Measurements from ENCODE around the gene MYCBP2. TPM values are rescaled to one million over a fixed set of nuclear protein-coding genes. Genes with fewer than 3 reads are reported as not detected.

MYCBP2 gene
- total RNA-seq, 1 donor from 2014 or later, result 75.4 TPM

DNA sequence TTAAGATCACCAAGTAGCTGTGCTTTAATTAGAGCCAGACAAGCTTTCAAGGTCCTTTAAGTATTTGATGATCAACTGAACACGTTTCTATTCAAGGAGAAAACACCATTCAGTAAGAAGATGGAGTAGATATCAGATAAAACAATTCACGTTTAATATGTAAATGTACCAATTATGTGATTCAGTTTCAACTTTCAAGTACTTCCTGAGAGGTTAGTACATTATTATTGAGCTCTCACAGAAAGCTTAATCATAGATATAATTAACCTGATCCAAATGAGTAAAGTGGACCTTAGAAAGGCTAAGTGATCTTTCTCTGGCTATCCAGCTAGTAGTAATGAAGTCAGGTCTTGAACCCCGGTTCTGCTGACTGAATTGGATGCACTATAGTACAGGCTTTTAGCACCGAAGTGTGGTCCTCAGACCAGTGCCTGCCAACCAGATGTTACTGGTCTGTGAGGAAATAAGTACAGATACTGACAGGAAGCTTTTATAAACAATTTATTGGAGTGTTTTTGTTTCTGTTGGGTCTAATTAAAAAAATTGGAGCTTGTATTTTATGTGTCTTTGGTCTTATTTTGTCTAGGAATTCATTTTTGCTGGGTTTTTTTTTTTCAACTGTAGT lies 324.8 kb downstream of the MYCBP2 start:
- TF ChIP-seq, protein P1, sequence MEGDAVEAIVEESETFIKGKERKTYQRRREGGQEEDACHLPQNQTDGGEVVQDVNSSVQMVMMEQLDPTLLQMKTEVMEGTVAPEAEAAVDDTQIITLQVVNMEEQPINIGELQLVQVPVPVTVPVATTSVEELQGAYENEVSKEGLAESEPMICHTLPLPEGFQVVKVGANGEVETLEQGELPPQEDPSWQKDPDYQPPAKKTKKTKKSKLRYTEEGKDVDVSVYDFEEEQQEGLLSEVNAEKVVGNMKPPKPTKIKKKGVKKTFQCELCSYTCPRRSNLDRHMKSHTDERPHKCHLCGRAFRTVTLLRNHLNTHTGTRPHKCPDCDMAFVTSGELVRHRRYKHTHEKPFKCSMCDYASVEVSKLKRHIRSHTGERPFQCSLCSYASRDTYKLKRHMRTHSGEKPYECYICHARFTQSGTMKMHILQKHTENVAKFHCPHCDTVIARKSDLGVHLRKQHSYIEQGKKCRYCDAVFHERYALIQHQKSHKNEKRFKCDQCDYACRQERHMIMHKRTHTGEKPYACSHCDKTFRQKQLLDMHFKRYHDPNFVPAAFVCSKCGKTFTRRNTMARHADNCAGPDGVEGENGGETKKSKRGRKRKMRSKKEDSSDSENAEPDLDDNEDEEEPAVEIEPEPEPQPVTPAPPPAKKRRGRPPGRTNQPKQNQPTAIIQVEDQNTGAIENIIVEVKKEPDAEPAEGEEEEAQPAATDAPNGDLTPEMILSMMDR (conservative IDR thresholded peaks at IDR 0.05), result no peak
- no peak overlapping the region for H3K4me3 Mint-ChIP-seq
- no peak for DNase-seq (ENCODE audit: low read depth, low spot score)
- no peak overlapping the region for H3K27ac Mint-ChIP-seq (ENCODE audit: unreplicated experiment)
- no peaks in the 10 kb centered on the region for H3K9me3 Mint-ChIP-seq
- no peaks in the 10 kb centered on the region for H3K27me3 Mint-ChIP-seq (ENCODE audit: low read depth)
- peaks cover 13% of the 10 kb centered on the region for H3K36me3 Mint-ChIP-seq (ENCODE audit: low read depth)
- no peaks in the 10 kb centered on the region for H3K4me1 Mint-ChIP-seq

DNA sequence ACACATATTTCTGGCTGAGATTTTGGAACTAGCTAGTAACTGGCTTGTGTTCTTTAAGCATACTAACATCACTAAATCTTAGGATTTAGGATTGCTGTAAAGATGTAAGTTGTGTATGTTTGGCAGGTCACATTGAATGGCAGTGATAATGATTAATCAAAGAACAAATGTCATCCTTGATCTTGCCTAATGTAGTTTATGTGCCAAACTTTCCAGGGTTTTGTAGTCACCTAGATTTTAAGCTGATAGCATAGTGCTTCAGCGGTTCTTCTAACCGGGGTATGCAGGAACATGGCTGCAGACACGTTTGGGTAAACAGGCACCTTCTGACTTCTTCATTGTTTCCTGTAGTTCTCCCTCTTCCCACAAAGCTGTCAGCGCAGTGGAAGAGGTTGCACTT lies 325.4 kb downstream of the MYCBP2 start:
- no peak overlapping the region for H3K4me3 Mint-ChIP-seq
- TF ChIP-seq, protein P1 (conservative IDR thresholded peaks at IDR 0.05), result no peak
- H3K27me3 Mint-ChIP-seq (ENCODE audit: low read depth), result no peaks in the 10 kb centered on the region
- H3K4me1 Mint-ChIP-seq, result no peaks in the 10 kb centered on the region
- peaks cover 16% of the 10 kb centered on the region for H3K36me3 Mint-ChIP-seq (ENCODE audit: low read depth)
- H3K27ac Mint-ChIP-seq (ENCODE audit: unreplicated experiment), result no peak overlapping the region
- DNase-seq (ENCODE audit: low read depth, low spot score), result no peak
- no peaks in the 10 kb centered on the region for H3K9me3 Mint-ChIP-seq

DNA sequence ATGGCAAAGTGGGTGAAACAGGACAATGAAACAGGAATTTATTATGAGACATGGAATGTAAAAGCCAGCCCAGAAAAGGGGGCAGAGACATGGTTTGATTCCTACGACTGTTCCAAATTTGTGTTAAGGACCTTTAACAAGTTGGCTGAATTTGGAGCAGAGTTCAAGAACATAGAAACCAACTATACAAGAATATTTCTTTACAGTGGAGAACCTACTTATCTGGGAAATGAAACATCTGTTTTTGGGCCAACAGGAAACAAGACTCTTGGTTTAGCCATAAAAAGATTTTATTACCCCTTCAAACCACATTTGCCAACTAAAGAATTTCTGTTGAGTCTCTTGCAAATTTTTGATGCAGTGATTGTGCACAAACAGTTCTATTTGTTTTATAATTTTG lies 326.4 kb downstream of the MYCBP2 start:
- H3K9me3 Mint-ChIP-seq, result no peaks in the 10 kb centered on the region
- no peak for DNase-seq (ENCODE audit: low read depth, low spot score)
- no peak overlapping the region for H3K4me3 Mint-ChIP-seq
- no peaks in the 10 kb centered on the region for H3K27me3 Mint-ChIP-seq (ENCODE audit: low read depth)
- H3K27ac Mint-ChIP-seq (ENCODE audit: unreplicated experiment), result no peak overlapping the region
- TF ChIP-seq, protein P1 (conservative IDR thresholded peaks at IDR 0.05), result no peak
- no peaks in the 10 kb centered on the region for H3K4me1 Mint-ChIP-seq
- peaks cover 19% of the 10 kb centered on the region for H3K36me3 Mint-ChIP-seq (ENCODE audit: low read depth)

Other genes starting within 250 kb of the MYCBP2 start
- not detected in 2 replicates for gene SCEL, start 208.6 kb upstream of the MYCBP2 start, total RNA-seq